Dendritic cell treated with granulocyte-macrophage colony-stimulating factor and Interleukin-4, amounts not matched to agents 40 ng/mL and 50 ng/mL, for 4 days (primary cell): ENCODE data around the gene MAS1L.
"Not testable (repeated sequence)": the region's sequence is repeated elsewhere in the genome, so short reads cannot be mapped to it uniquely, and the experiment has no call there.

Source experiments
- H3K27ac Mint-ChIP-seq: one replicate; pipeline ENCODE4 v1.8.0; 2022; ENCODE audit warnings: mild to moderate bottlenecking, mixed read lengths
- H3K27me3 Mint-ChIP-seq: one replicate; pipeline ENCODE4 v1.8.0; 2022; ENCODE audit warnings: mild to moderate bottlenecking, mixed read lengths
- H3K36me3 Mint-ChIP-seq: one replicate; pipeline ENCODE4 v1.8.0; 2022; ENCODE audit warnings: low read depth, mixed read lengths
- H3K4me1 Mint-ChIP-seq: one replicate; pipeline ENCODE4 v1.8.0; 2022; ENCODE audit warnings: low read depth, mixed read lengths
- H3K4me3 Mint-ChIP-seq: one replicate; pipeline ENCODE4 v1.8.0; 2022; ENCODE audit warnings: mild to moderate bottlenecking, moderate library complexity, mixed read lengths
- H3K9me3 Mint-ChIP-seq: one replicate; pipeline ENCODE4 v1.8.0; 2022; ENCODE audit warnings: mixed read lengths
- intact Hi-C: fragments of 100-400 bp; cut with micrococcal nuclease; formaldehyde crosslinking; loops from one replicate; pipeline ENCODE4 v1.15.0; 2022

The MAS1L gene

DNA sequence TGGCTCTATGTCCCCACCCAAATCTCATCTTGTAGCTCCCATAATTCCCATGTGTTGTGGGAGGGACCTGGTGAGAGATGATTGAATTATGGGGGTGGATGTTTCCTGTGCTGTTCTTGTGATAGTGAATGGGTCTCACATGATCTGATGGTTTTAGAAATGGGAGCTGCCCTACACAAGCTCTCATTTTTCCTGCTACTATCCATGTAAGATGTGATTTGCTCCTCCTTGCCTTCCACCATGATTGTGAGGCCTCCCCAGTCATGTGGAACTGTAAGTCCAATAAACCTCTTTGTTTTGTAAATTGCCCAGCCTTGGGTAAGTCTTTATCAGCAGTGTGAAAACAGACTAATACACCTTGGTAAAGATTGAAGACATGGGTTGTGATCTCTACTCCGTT lies 43.7 kb downstream of the MAS1L start:
- intact Hi-C loops, H3K27me3 Mint-ChIP-seq, H3K27ac Mint-ChIP-seq, H3K4me3 Mint-ChIP-seq, H3K36me3 Mint-ChIP-seq, H3K4me1 Mint-ChIP-seq: not testable (repeated sequence)
- H3K9me3 Mint-ChIP-seq: peaks cover 16% of the 10 kb centered on the region

DNA sequence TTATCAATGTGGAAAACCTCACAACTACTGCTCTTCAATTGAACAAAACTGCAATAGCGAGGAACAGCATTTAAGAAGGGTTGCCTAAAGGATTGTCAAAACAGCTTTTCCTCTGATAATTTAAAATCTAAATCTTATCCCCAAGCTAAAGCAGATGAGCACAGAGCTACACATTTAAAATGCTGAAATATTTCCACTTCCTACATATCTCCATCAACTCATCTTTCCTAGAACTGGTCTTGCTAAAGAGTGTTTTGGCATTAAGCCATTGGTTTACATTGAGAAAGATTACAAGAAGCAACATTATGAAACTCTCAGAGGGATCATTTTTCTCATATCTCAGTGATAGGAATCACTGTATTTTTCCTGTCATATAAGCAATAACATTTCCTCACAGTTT lies 45.0 kb downstream of the MAS1L start:
- H3K27ac Mint-ChIP-seq: no peak overlapping the region
- no peaks in the 10 kb centered on the region for H3K4me1 Mint-ChIP-seq
- peaks cover 3% of the 10 kb centered on the region for H3K27me3 Mint-ChIP-seq
- no peak overlapping the region for H3K4me3 Mint-ChIP-seq
- H3K36me3 Mint-ChIP-seq: no peaks in the 10 kb centered on the region
- peaks cover 16% of the 10 kb centered on the region for H3K9me3 Mint-ChIP-seq
- intact Hi-C loops: no loop called here

GRCh38 chr6:29439006-29439405 lies 48.8 kb downstream of the MAS1L start, which contains the start of gene OR10C1:
OR10C1 (plus strand) TSS chr6:29439306; CDS start chr6:29440016, 710 bp downstream.
- Mint-ChIP-seq H3K36me3 (no peaks in the 10 kb centered on the region), H3K27me3 (peaks cover 3% of the 10 kb centered on the region), H3K4me3 (no peak within 1 kb of the TSS), H3K9me3 (no peaks in the 10 kb centered on the region), H3K4me1 (no peaks in the 10 kb centered on the region), H3K27ac (no peak within 1 kb of the TSS)
- intact Hi-C loops: no loop called here

DNA sequence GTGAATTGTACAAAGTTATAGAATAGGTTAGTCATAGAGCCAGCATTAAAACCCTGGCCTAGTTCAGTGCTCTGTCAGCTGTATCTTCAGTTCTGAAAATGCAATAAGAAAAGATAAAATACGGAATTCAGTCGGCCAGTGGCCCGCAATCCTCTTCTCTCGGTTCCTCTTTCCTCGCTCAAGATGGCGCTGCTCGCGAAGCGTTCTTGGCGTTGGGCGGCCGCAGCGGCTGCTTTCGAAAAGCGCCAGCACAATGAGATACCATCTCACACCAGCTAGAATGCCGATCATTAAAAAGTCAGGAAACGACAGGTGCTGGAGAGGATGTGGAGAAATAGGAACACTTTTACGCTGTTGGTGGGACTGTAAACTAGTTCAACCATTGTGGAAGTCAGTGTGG lies 51.0 kb downstream of the MAS1L start:
- intact Hi-C loops, H3K36me3 Mint-ChIP-seq, H3K9me3 Mint-ChIP-seq, H3K27me3 Mint-ChIP-seq, H3K4me3 Mint-ChIP-seq, H3K4me1 Mint-ChIP-seq, H3K27ac Mint-ChIP-seq: not testable (repeated sequence)
